ENCODE data around the gene STAT6.

STAT6 gene

GRCh38 chr12:57048423-57049118, 62.6 kb downstream of the STAT6 start:
- DNase-seq (ENCODE audit: low read depth) = no peak

- DNase-seq (ENCODE audit: low read depth) = no peak
Observed at GRCh38 chr12:57047981-57048380, 63.2 kb downstream of the STAT6 start.

DNA sequence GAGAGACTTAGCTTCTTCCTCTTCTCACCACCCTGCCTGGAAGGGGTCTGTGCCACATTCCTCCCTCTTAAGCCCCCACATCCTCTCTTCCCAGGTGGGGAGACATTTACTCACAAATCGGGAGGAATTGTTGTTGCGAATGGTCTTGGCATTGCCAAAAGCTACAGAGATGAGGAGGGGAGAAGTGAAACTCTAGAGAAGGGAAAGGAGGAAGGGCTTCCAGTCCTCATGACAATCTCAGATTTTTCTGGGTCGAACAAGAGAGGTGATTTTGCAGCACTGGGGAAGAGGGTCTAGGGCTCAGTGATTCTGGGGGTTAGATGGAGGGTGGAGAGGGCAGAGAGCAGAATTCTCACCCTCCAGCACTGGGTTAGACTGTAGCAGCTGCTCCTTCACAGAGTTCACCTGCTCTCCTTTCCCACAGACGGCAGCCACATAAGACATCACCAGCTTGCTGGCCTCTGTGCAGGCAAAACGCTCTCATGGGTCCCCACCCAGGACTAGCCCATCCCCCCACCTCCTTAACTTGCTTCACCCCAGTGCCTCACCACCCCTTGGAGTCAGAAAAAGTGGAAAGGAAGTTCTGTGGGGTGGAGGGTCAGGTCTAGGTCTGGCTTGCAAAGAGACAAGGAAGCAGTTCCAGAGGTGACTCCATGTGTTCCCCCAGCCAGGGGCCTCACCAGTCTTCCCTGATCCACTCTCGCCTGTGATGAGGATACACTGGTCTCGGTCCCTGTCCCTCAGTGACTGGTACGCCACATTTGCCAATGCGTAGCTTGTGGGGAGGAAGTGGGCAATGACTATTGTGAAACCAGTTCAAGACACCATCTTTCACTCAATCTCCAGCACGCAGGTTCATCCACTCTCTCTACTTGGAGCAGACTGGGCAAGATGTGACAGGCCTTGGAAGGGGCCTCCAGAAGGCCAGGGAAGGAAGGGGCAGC, 63.9 kb downstream of the STAT6 start:
- no peak for DNase-seq (ENCODE audit: low read depth)

GRCh38 chr12:57046086-57046791, 64.9 kb downstream of the STAT6 start:
- DNase-seq (ENCODE audit: low read depth) = no peak

All from stimulated activated CD4-positive, alpha-beta T cell treated with anti-CD3 and anti-CD28 coated beads, Interleukin-2, amount 100 ng/mL, for 4 hours (primary cell).